Neural crest cell (in vitro differentiated cells): ENCODE results near the gene RNF11. TPM values are rescaled to one million over a fixed set of nuclear protein-coding genes. Genes with fewer than 3 reads are reported as not detected.

ENCODE experiments used
- DNase-seq: peaks from one replicate; pipeline ENCODE4 v3.0.0; 2021; ENCODE audit warnings: low read depth, mixed read lengths, low spot score
- H3K27ac Mint-ChIP-seq: one replicate; pipeline ENCODE4 v1.8.0; 2021; ENCODE audit warnings: mild to moderate bottlenecking, mixed read lengths; ENCODE audit not compliant: unreplicated experiment
- H3K27me3 Mint-ChIP-seq: 2 replicates; pipeline ENCODE4 v1.8.0; 2021; ENCODE audit warnings: low read depth, mild to moderate bottlenecking, mixed read lengths
- H3K36me3 Mint-ChIP-seq: 2 replicates; pipeline ENCODE4 v1.8.0; 2021; ENCODE audit warnings: low read depth, mild to moderate bottlenecking, mixed read lengths
- H3K4me1 Mint-ChIP-seq: 2 replicates; pipeline ENCODE4 v1.8.0; 2021; ENCODE audit warnings: mixed read lengths
- H3K4me3 Mint-ChIP-seq: one replicate; pipeline ENCODE4 v1.8.0; 2021; ENCODE audit warnings: mild to moderate bottlenecking, mixed read lengths
- H3K9me3 Mint-ChIP-seq: 2 replicates; pipeline ENCODE4 v1.8.0; 2021; ENCODE audit warnings: mixed read lengths
- total RNA-seq: library from RNA; stranded (reverse); gene quantifications from 2 replicates; pipeline ENCODE4 v1.2.1, GENCODE V29; 2021
- TF ChIP-seq, protein P1 (sequence below): fragments of 200-600 bp; sonication (generic); conservative IDR thresholded peaks from 2 replicates; pipeline ENCODE4 v1.5.0; 2021; ENCODE audit warnings: antibody characterized with exemption, mild to moderate bottlenecking

Gene RNF11
- total RNA-seq, 1 donor from 2014 or later = 45.2 TPM

GRCh38 chr1:51284487-51284954 lies 48.4 kb downstream of the RNF11 start:
- TF ChIP-seq, protein P1, sequence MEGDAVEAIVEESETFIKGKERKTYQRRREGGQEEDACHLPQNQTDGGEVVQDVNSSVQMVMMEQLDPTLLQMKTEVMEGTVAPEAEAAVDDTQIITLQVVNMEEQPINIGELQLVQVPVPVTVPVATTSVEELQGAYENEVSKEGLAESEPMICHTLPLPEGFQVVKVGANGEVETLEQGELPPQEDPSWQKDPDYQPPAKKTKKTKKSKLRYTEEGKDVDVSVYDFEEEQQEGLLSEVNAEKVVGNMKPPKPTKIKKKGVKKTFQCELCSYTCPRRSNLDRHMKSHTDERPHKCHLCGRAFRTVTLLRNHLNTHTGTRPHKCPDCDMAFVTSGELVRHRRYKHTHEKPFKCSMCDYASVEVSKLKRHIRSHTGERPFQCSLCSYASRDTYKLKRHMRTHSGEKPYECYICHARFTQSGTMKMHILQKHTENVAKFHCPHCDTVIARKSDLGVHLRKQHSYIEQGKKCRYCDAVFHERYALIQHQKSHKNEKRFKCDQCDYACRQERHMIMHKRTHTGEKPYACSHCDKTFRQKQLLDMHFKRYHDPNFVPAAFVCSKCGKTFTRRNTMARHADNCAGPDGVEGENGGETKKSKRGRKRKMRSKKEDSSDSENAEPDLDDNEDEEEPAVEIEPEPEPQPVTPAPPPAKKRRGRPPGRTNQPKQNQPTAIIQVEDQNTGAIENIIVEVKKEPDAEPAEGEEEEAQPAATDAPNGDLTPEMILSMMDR = no peak
- H3K27ac Mint-ChIP-seq = no peak overlapping the region
- H3K27me3 Mint-ChIP-seq = no peaks in the 10 kb centered on the region
- no peaks in the 10 kb centered on the region for H3K9me3 Mint-ChIP-seq
- no peak overlapping the region for H3K4me3 Mint-ChIP-seq
- no peaks in the 10 kb centered on the region for H3K36me3 Mint-ChIP-seq
- no peak for DNase-seq
- H3K4me1 Mint-ChIP-seq = no peaks in the 10 kb centered on the region

GRCh38 chr1:51285055-51285454 lies 49.0 kb downstream of the RNF11 start:
- no peak overlapping the region for H3K27ac Mint-ChIP-seq
- H3K36me3 Mint-ChIP-seq = no peaks in the 10 kb centered on the region
- H3K9me3 Mint-ChIP-seq = no peaks in the 10 kb centered on the region
- DNase-seq = no peak
- no peaks in the 10 kb centered on the region for H3K27me3 Mint-ChIP-seq
- no peaks in the 10 kb centered on the region for H3K4me1 Mint-ChIP-seq
- no peak overlapping the region for H3K4me3 Mint-ChIP-seq
- TF ChIP-seq, protein P1 = no peak

DNA sequence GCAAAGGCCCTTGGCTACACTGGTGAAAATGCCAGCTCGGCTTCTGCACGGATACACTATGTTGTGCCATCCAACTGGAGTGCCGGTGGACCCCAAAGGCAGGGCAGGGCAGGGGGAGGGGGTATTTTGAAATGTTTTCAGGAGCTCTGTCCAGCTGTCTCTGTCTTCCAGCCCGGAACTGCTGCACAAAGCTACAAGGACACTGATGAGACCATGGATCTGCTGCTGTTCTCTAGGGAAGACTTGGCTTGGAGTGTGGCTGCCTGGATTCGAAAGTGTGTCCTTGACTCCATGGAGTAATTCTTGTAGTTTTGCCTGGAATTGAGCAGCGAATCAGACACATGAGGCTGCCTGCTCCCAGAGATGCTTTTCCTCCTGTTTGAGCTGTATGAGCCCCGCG lies 51.9 kb downstream of the RNF11 start:
- Mint-ChIP-seq H3K36me3 (no peaks in the 10 kb centered on the region), H3K4me1 (no peaks in the 10 kb centered on the region), H3K4me3 (no peak overlapping the region), H3K27me3 (no peaks in the 10 kb centered on the region), H3K9me3 (no peaks in the 10 kb centered on the region), H3K27ac (peak overlapping the region; percentile 36)
- no peak for DNase-seq
- TF ChIP-seq, protein P1 = no peak

GRCh38 chr1:51288578-51288977 lies 52.5 kb downstream of the RNF11 start:
- no peak for DNase-seq

GRCh38 chr1:51289676-51290488 lies 53.8 kb downstream of the RNF11 start:
- H3K27me3 Mint-ChIP-seq = no peaks in the 10 kb centered on the region
- H3K4me1 Mint-ChIP-seq = no peaks in the 10 kb centered on the region
- peak overlapping the region; percentile 1 for H3K27ac Mint-ChIP-seq
- H3K4me3 Mint-ChIP-seq = no peak overlapping the region
- H3K36me3 Mint-ChIP-seq = no peaks in the 10 kb centered on the region
- no peaks in the 10 kb centered on the region for H3K9me3 Mint-ChIP-seq
- no peak for DNase-seq
- TF ChIP-seq, protein P1 = no peak

More at GRCh38 chr1:51288578-51288977, 52.5 kb downstream of the RNF11 start:
- Mint-ChIP-seq H3K9me3 (no peaks in the 10 kb centered on the region), H3K4me1 (no peaks in the 10 kb centered on the region), H3K27me3 (no peaks in the 10 kb centered on the region), H3K4me3 (no peak overlapping the region), H3K27ac (no peak overlapping the region), H3K36me3 (no peaks in the 10 kb centered on the region)
- TF ChIP-seq, protein P1 = no peak
